Suprapubic skin (tissue), 4 donors: ENCODE results near the gene PALB2. TPM values are rescaled to one million over a fixed set of nuclear protein-coding genes. Genes with fewer than 3 reads are reported as not detected.
"Not testable (repeated sequence)": the region's sequence is repeated elsewhere in the genome, so short reads cannot be mapped to it uniquely, and the experiment has no call there.

Experiments
- DNase-seq, 2 donors: peaks; one replicate each; pipeline ENCODE4 v3.0.0-alpha.2; 2019; ENCODE audit warnings: low spot score in 2 of 2
- H3K27ac ChIP-seq: fragments of 200-600 bp; sonication (generic); one replicate; pipeline ENCODE4 v1.5.1; 2019
- H3K27me3 ChIP-seq: fragments of 200-600 bp; sonication (generic); one replicate; pipeline ENCODE4 v1.5.1; 2019
- H3K36me3 ChIP-seq: fragments of 200-600 bp; sonication (generic); one replicate; pipeline ENCODE4 v1.5.1; 2019
- H3K4me1 ChIP-seq: fragments of 200-600 bp; sonication (generic); one replicate; pipeline ENCODE4 v1.5.1; 2019
- H3K4me3 ChIP-seq: fragments of 200-600 bp; sonication (generic); one replicate; pipeline ENCODE4 v1.5.1; 2019; ENCODE audit warnings: mild to moderate bottlenecking
- H3K9me3 ChIP-seq: fragments of 200-600 bp; sonication (generic); one replicate; pipeline ENCODE4 v1.5.1; 2019
- CTCF ChIP-seq, 2 donors: fragments of 200-600 bp in 1 of 2; fragments of 450-650 bp in 1 of 2; sonication (generic) in 1 of 2; IDR thresholded peaks; one replicate each; pipeline ENCODE4 v1.5.1; 2016 to 2019; ENCODE audit warnings: antibody characterized with exemption in 2 of 2, mild to moderate bottlenecking in 1 of 2, moderate library complexity in 1 of 2
- EP300 ChIP-seq: sonication (generic); formaldehyde crosslinking; IDR thresholded peaks from one replicate; pipeline ENCODE4 v1.6.1; 2017; ENCODE audit warnings: antibody characterized with exemption
- POLR2A ChIP-seq, 2 donors: fragments of 450-650 bp; IDR thresholded peaks; one replicate each; pipeline ENCODE4 v1.6.1; 2017; ENCODE audit warnings: antibody characterized with exemption in 2 of 2, mild to moderate bottlenecking in 2 of 2, moderate library complexity in 2 of 2
- POLR2AphosphoS5 ChIP-seq, 3 donors: sonication (generic); formaldehyde crosslinking; IDR thresholded peaks; one replicate each; pipeline ENCODE4 v1.6.1; 2017; ENCODE audit warnings: antibody characterized with exemption in 3 of 3
- WGBS: methylation state at CpG from one replicate; pipeline ENCODE4 v1.1.5; 2018; 5-methylcytosine and 5-hydroxymethylcytosine counted together
- total RNA-seq, 4 donors: library from RNA; depleted of rRNA; stranded (reverse); fragments of >200 nt; gene quantifications; one replicate each; pipeline ENCODE4 v1.1.0, GENCODE V29; 2016

The PALB2 gene
- total RNA-seq, 4 donors from 2014 or later: 11.8 to 16.8 (median 15.8) TPM

GRCh38 chr16:23615805-23616204, 25.3 kb downstream of the PALB2 start:
- H3K36me3 ChIP-seq: peaks cover 88% of the 10 kb centered on the region
- no peak overlapping the region for H3K27ac ChIP-seq
- no peaks in the 10 kb centered on the region for H3K4me1 ChIP-seq
- WGBS: 97% methylated on average over 9 of the region's 9 CpGs
- TF ChIP-seq EP300 (no peak), POLR2A (IDR thresholded peaks at IDR 0.05) (no peak), CTCF (IDR thresholded peaks at IDR 0.05) (no peak), POLR2AphosphoS5 (IDR thresholded peaks at IDR 0.05) (no peak)
- H3K9me3 ChIP-seq: no peaks in the 10 kb centered on the region
- no peak overlapping the region for H3K4me3 ChIP-seq
- no peaks in the 10 kb centered on the region for H3K27me3 ChIP-seq
- DNase-seq: no peak

GRCh38 chr16:23611936-23612335, 29.2 kb downstream of the PALB2 start:
- no peak for DNase-seq
- no peak overlapping the region for H3K4me3 ChIP-seq
- H3K4me1 ChIP-seq: no peaks in the 10 kb centered on the region
- H3K27me3 ChIP-seq: no peaks in the 10 kb centered on the region
- no peak for TF ChIP-seq POLR2A (IDR thresholded peaks at IDR 0.05)
- TF ChIP-seq POLR2AphosphoS5 (IDR thresholded peaks at IDR 0.05): no peak
- TF ChIP-seq CTCF (IDR thresholded peaks at IDR 0.05): no peak
- no peak for TF ChIP-seq EP300
- WGBS: 96% methylated on average over 3 of the region's 3 CpGs
- no peaks in the 10 kb centered on the region for H3K9me3 ChIP-seq
- no peak overlapping the region for H3K27ac ChIP-seq
- peaks cover 74% of the 10 kb centered on the region for H3K36me3 ChIP-seq

- H3K27me3 ChIP-seq, DNase-seq, H3K4me1 ChIP-seq, H3K27ac ChIP-seq, H3K4me3 ChIP-seq, H3K9me3 ChIP-seq: not testable (repeated sequence)
- peaks cover 74% of the 10 kb centered on the region for H3K36me3 ChIP-seq
- 95% methylated on average over 6 of the region's 6 CpGs for WGBS
These were observed 30.2 kb downstream of the PALB2 start for GRCh38 chr16:23610905-23611304.

GRCh38 chr16:23609929-23610328, 31.2 kb downstream of the PALB2 start:
- H3K4me3 ChIP-seq: no peak overlapping the region
- no peaks in the 10 kb centered on the region for H3K27me3 ChIP-seq
- H3K4me1 ChIP-seq: no peaks in the 10 kb centered on the region
- no peaks in the 10 kb centered on the region for H3K9me3 ChIP-seq
- DNase-seq: no peak
- 98% methylated on average over 1 of the region's 1 CpG for WGBS
- TF ChIP-seq POLR2A (IDR thresholded peaks at IDR 0.05): no peak
- no peak for TF ChIP-seq POLR2AphosphoS5 (IDR thresholded peaks at IDR 0.05)
- no peak for TF ChIP-seq CTCF (IDR thresholded peaks at IDR 0.05)
- no peak for TF ChIP-seq EP300
- H3K36me3 ChIP-seq: peaks cover 76% of the 10 kb centered on the region
- no peak overlapping the region for H3K27ac ChIP-seq

- Histone ChIP-seq H3K4me3 (no peak overlapping the region), H3K27me3 (no peaks in the 10 kb centered on the region), H3K9me3 (no peaks in the 10 kb centered on the region), H3K36me3 (peaks cover 82% of the 10 kb centered on the region), H3K4me1 (no peaks in the 10 kb centered on the region), H3K27ac (no peak overlapping the region)
- 89% methylated on average over 4 of the region's 4 CpGs for WGBS
- TF ChIP-seq POLR2A (IDR thresholded peaks at IDR 0.05): no peak
- no peak for TF ChIP-seq CTCF (IDR thresholded peaks at IDR 0.05)
- no peak for TF ChIP-seq EP300
- no peak for TF ChIP-seq POLR2AphosphoS5 (IDR thresholded peaks at IDR 0.05)
- DNase-seq: no peak
These were observed 32.9 kb downstream of the PALB2 start for GRCh38 chr16:23608194-23608593.

- DNase-seq: no peak
- no peaks in the 10 kb centered on the region for H3K4me1 ChIP-seq
- no peak overlapping the region for H3K27ac ChIP-seq
- TF ChIP-seq CTCF (IDR thresholded peaks at IDR 0.05) (no peak), POLR2AphosphoS5 (IDR thresholded peaks at IDR 0.05) (no peak), POLR2A (IDR thresholded peaks at IDR 0.05) (no peak), EP300 (no peak)
- no peaks in the 10 kb centered on the region for H3K9me3 ChIP-seq
- H3K36me3 ChIP-seq: peaks cover 82% of the 10 kb centered on the region
- H3K27me3 ChIP-seq: no peaks in the 10 kb centered on the region
- WGBS: 82% methylated on average over 6 of the region's 6 CpGs
- H3K4me3 ChIP-seq: no peak overlapping the region
These were observed 33.4 kb downstream of the PALB2 start for GRCh38 chr16:23607726-23608125.
